Liver (tissue), 9 donors: Measurements from ENCODE around the gene NR2F6. TPM values are rescaled to one million over a fixed set of nuclear protein-coding genes. Genes with fewer than 3 reads are reported as not detected.

Experiments
- DNase-seq: peaks from one replicate; pipeline ENCODE4 v3.0.0-alpha.2; 2017; ENCODE audit warnings: low spot score
- H3K27ac ChIP-seq, 2 donors: one replicate each; pipeline ENCODE4 v1.7.0; 2013; ENCODE audit warnings: inconsistent platforms in 2 of 2, low read length in 2 of 2, control low read depth in 1 of 2, low read depth in 1 of 2, mild to moderate bottlenecking in 1 of 2
- H3K27me3 ChIP-seq, 4 donors: one replicate each; pipeline versions ENCODE4 v1.6.1 to v1.7.0; 2013; ENCODE audit warnings: low read length in 3 of 4, inconsistent platforms in 1 of 4, mild to moderate bottlenecking in 1 of 4, moderate library complexity in 1 of 4; ENCODE audit not compliant: control insufficient read depth in 4 of 4, insufficient read depth in 4 of 4
- H3K36me3 ChIP-seq, 4 donors: one replicate each; pipeline versions ENCODE4 v1.6.1 to v1.7.0; 2013; ENCODE audit warnings: low read length in 3 of 4, mild to moderate bottlenecking in 3 of 4, low read depth in 1 of 4, moderate library complexity in 1 of 4; ENCODE audit not compliant: control insufficient read depth in 4 of 4, insufficient read depth in 3 of 4
- H3K4me1 ChIP-seq, 4 donors: one replicate each; pipeline versions ENCODE4 v1.6.1 to v1.7.0; 2013; ENCODE audit warnings: low read length in 3 of 4, mild to moderate bottlenecking in 3 of 4, moderate library complexity in 1 of 4; ENCODE audit not compliant: control insufficient read depth in 4 of 4, insufficient read depth in 4 of 4
- H3K4me3 ChIP-seq, 3 donors: one replicate each; pipeline versions ENCODE4 v1.6.1 to v1.7.0; 2013; ENCODE audit warnings: low read length in 3 of 3, control low read depth in 1 of 3, low read depth in 1 of 3, mild to moderate bottlenecking in 1 of 3
- H3K9ac ChIP-seq, 2 donors: one replicate each; pipeline ENCODE4 v1.7.0; 2013; ENCODE audit warnings: low read length in 2 of 2, mild to moderate bottlenecking in 2 of 2, moderate library complexity in 2 of 2, control low read depth in 1 of 2, low read depth in 1 of 2
- H3K9me3 ChIP-seq, 4 donors: one replicate each; pipeline versions ENCODE4 v1.6.1 to v1.7.0; 2013; ENCODE audit warnings: low read length in 3 of 4; ENCODE audit not compliant: control insufficient read depth in 4 of 4
- ATF3 ChIP-seq: IDR thresholded peaks from 2 replicates; pipeline ENCODE4 v1.6.1; 2016; ENCODE audit warnings: antibody characterized with exemption
- EGR1 ChIP-seq, 2 donors: IDR thresholded peaks; 2 replicates each; pipeline ENCODE4 v1.6.1; 2016 to 2018; ENCODE audit warnings: antibody characterized with exemption in 2 of 2, low read depth in 2 of 2
- FOXA1 ChIP-seq: IDR thresholded peaks from 2 replicates; pipeline ENCODE4 v1.6.1; 2016; ENCODE audit warnings: antibody characterized with exemption
- FOXA2 ChIP-seq: IDR thresholded peaks from 2 replicates; pipeline ENCODE4 v1.6.1; 2016; ENCODE audit warnings: antibody characterized with exemption
- GABPA ChIP-seq, 2 donors: IDR thresholded peaks in 1 of 2; conservative IDR thresholded peaks in 1 of 2; 2 replicates each; pipeline ENCODE4 v1.6.1; 2016; ENCODE audit warnings: antibody characterized with exemption in 2 of 2, mild to moderate bottlenecking in 1 of 2, moderate library complexity in 1 of 2
- HNF4A ChIP-seq, 2 donors: conservative IDR thresholded peaks; 2 replicates each; pipeline ENCODE4 v1.6.1; 2016; ENCODE audit warnings: antibody characterized with exemption in 2 of 2, mild to moderate bottlenecking in 2 of 2
- HNF4G ChIP-seq: IDR thresholded peaks from 2 replicates; pipeline ENCODE4 v1.6.1; 2016; ENCODE audit warnings: antibody characterized with exemption
- JUND ChIP-seq, 2 donors: IDR thresholded peaks; 2 replicates each; pipeline ENCODE4 v1.6.1; 2016; ENCODE audit warnings: antibody characterized with exemption in 2 of 2
- MAX ChIP-seq: IDR thresholded peaks from 2 replicates; pipeline ENCODE4 v1.6.1; 2016; ENCODE audit warnings: antibody characterized with exemption
- NR2F2 ChIP-seq: IDR thresholded peaks from 2 replicates; pipeline ENCODE4 v1.6.1; 2016; ENCODE audit warnings: antibody characterized with exemption
- RAD21 ChIP-seq, 2 donors: IDR thresholded peaks; 2 replicates each; pipeline ENCODE4 v1.6.1; 2016; ENCODE audit warnings: antibody characterized with exemption in 2 of 2, mild to moderate bottlenecking in 2 of 2
- REST ChIP-seq: IDR thresholded peaks from 2 replicates; pipeline ENCODE4 v1.6.1; 2016; ENCODE audit warnings: antibody characterized with exemption, mild to moderate bottlenecking
- RXRA ChIP-seq, 2 donors: IDR thresholded peaks; 2 replicates each; pipeline ENCODE4 v1.6.1; 2017 to 2018; ENCODE audit warnings: antibody characterized with exemption in 2 of 2, mild to moderate bottlenecking in 1 of 2
- SP1 ChIP-seq: IDR thresholded peaks from 2 replicates; pipeline ENCODE4 v1.6.1; 2018; ENCODE audit warnings: antibody characterized with exemption, mild to moderate bottlenecking
- TAF1 ChIP-seq: conservative IDR thresholded peaks from 2 replicates; pipeline ENCODE4 v1.6.1; 2016; ENCODE audit warnings: antibody characterized with exemption, mild to moderate bottlenecking
- YY1 ChIP-seq: IDR thresholded peaks from 2 replicates; pipeline ENCODE4 v1.6.1; 2016; ENCODE audit warnings: antibody characterized with exemption, mild to moderate bottlenecking
- WGBS: extraction: QIAGEN DNeasy Blood & Tissue Kit; methylation state at CpG from one replicate; pipeline ENCODE4 v1.1.7; 2013; 5-methylcytosine and 5-hydroxymethylcytosine counted together
- polyA plus RNA-seq, 2 donors: library from polyadenylated mRNA; stranded (reverse) in 1 of 2; unstranded in 1 of 2; fragments of 200-250 nt in 1 of 2; fragments of >200 nt in 1 of 2; fragmentation: Nextera tagmentation in 1 of 2; extraction: Ambion mirVana in 1 of 2; gene quantifications; one replicate each; pipeline versions ENCODE4 v1.2.1 to v1.2.3, GENCODE V29; 2013 to 2015
- total RNA-seq, 2 donors: library from RNA; depleted of rRNA; stranded (reverse); fragments of >200 nt; gene quantifications; one replicate each; pipeline ENCODE4 v1.2.3, GENCODE V29; 2014
- TF ChIP-seq, protein P1 (sequence below): fragments of 150-350 bp; IDR thresholded peaks from 2 replicates; pipeline ENCODE4 v1.5.1; 2017; ENCODE audit warnings: improper control_type of control experiment, low read depth, low read length; ENCODE audit not compliant: missing input control
- donor health status: healthy.
- donor health status: healthy.
- donor health status: healthy.
- donor health status: healthy.
- donor health status: healthy.

The NR2F6 gene
- total and polyA plus RNA-seq, 4 donors = 30.5 to 86.1 (median 52.6) TPM

DNA sequence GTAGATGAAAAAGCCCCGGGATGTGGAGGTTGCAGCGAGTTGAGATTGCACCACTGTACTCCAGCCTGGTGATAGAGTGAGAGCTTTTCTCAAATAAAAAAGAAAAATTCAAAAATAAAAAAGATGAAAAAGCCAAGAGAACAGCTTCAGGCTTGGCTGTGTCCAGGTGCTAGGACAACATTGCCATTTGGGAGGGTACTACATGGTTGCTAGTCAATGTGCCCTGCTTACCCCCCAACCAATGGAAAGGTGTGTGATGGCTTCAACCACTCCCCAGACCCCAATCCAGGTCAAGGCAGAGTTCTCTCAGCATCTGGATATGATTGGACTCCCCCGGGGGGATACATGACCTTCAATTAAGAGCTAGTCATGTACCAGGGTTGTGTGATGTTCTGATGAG lies 33.7 kb upstream of the NR2F6 start:
- WGBS = 95% methylated on average over 3 of the region's 3 CpGs
- peaks cover 0 to 25% (median 10%) of the 10 kb centered on the region in 4 donors for H3K36me3 ChIP-seq
- no peaks in the 10 kb centered on the region for H3K27me3 ChIP-seq
- H3K9me3 ChIP-seq = no peaks in the 10 kb centered on the region
- H3K27ac ChIP-seq = no peak overlapping the region
- H3K4me1 ChIP-seq = peaks cover 3 to 19% (median 9%) of the 10 kb centered on the region in 4 donors
- H3K4me3 ChIP-seq = no peak overlapping the region
- TF ChIP-seq ATF3 (no peak), TAF1 (no peak), FOXA2 (no peak), RAD21 (IDR thresholded peaks at IDR 0.05) (no peak), YY1 (no peak), EGR1 (IDR thresholded peaks at IDR 0.05; ENCODE audit: low read depth in 2 of 2) (no peak), REST (no peak), JUND (IDR thresholded peaks at IDR 0.05) (no peak), HNF4A (conservative IDR thresholded peaks at IDR 0.05) (no peak), FOXA1 (no peak), HNF4G (no peak), SP1 (no peak), MAX (no peak), GABPA (IDR thresholded peaks at IDR 0.05 in 1 of 2, conservative IDR thresholded peaks at IDR 0.05 in 1 of 2) (no peak), RXRA (IDR thresholded peaks at IDR 0.05) (no peak)
- TF ChIP-seq, protein P1, sequence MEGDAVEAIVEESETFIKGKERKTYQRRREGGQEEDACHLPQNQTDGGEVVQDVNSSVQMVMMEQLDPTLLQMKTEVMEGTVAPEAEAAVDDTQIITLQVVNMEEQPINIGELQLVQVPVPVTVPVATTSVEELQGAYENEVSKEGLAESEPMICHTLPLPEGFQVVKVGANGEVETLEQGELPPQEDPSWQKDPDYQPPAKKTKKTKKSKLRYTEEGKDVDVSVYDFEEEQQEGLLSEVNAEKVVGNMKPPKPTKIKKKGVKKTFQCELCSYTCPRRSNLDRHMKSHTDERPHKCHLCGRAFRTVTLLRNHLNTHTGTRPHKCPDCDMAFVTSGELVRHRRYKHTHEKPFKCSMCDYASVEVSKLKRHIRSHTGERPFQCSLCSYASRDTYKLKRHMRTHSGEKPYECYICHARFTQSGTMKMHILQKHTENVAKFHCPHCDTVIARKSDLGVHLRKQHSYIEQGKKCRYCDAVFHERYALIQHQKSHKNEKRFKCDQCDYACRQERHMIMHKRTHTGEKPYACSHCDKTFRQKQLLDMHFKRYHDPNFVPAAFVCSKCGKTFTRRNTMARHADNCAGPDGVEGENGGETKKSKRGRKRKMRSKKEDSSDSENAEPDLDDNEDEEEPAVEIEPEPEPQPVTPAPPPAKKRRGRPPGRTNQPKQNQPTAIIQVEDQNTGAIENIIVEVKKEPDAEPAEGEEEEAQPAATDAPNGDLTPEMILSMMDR = no peak
- DNase-seq = no peak
- H3K9ac ChIP-seq = no peak overlapping the region

DNA sequence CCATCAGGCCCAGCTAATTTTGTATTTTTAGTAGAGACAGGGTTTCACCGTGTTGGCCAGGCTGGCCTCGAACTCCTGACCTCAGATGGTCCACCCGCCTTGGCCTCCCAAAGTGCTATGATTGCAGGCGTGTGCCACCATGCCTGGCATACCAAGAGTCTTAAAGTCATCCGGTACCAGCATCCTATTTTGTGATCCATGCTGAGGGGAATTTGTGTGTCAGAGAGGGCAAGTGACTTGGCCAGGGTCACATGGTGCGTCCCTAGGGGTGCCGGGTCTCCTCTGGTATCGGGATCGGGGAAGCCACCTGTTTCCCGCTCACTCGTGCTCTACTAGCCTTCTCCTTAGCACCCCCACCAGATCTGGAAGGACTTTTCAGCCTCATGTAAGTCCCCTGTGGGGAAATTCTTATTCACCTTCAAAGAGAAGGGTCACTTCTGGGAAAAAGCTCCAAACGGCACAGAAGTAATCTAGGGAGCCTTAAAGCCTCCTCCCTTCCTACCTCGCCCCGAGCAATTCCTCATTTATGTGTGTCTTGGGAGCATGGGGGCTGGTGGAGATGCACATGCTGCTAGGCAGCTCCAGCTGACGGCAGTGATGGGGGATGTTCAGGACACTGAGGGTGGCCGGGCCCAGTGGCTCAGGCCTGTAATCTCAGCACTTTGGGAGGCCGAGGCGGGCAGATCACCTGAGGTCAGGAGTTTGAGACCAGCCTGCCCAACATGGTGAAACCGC lies 29.9 kb upstream of the NR2F6 start:
- WGBS = 95% methylated on average over 19 of the region's 19 CpGs
- TF ChIP-seq, protein P1 = no peak
- no peak for TF ChIP-seq ATF3
- TF ChIP-seq RXRA (IDR thresholded peaks at IDR 0.05) = no peak
- no peak for TF ChIP-seq NR2F2
- TF ChIP-seq REST = no peak
- TF ChIP-seq GABPA (IDR thresholded peaks at IDR 0.05 in 1 of 2, conservative IDR thresholded peaks at IDR 0.05 in 1 of 2) = no peak
- no peak for TF ChIP-seq HNF4A (conservative IDR thresholded peaks at IDR 0.05)
- no peak for TF ChIP-seq JUND (IDR thresholded peaks at IDR 0.05)

More for the DNA sequence above, 29.9 kb upstream of the NR2F6 start:
- Histone ChIP-seq H3K27ac (no peak overlapping the region), H3K4me1 (no peaks in the 10 kb centered on the region), H3K27me3 (no peaks in the 10 kb centered on the region), H3K9me3 (no peaks in the 10 kb centered on the region), H3K36me3 (peaks cover 5 to 43% (median 19%) of the 10 kb centered on the region in 4 donors), H3K4me3 (no peak overlapping the region), H3K9ac (no peak overlapping the region)
- DNase-seq = no peak
